A549 (cell line): ENCODE results near the gene LRP1. TPM values are rescaled to one million over a fixed set of nuclear protein-coding genes. Genes with fewer than 3 reads are reported as not detected.

Experiments used
- ATAC-seq, 2 experiments: fragments of 200-7000 bp in 1 of 2; fragments of >200 bp in 1 of 2; cut with Nextera tagmentation in 1 of 2; cut with Tn5 transposase in 1 of 2; 3 replicates each; pipeline versions ENCODE4 v1.8.0 to v1.9.1; 2018 to 2020; ENCODE audit warnings: mild to moderate bottlenecking in 1 of 2, moderate library complexity in 1 of 2
- CTCF ChIA-PET: fragments of 300-600 bp; sonication (Branson Sonifier 250); formaldehyde crosslinking; extraction: SDS; loops from one replicate; lab custom pipeline; 2021; ENCODE audit warnings: antibody characterized with exemption, inconsistent platforms; lab: Yijun Ruan, JAX
- POLR2A ChIA-PET: fragments of 350-600 bp; formaldehyde crosslinking; extraction: SDS; loops from one replicate; lab custom pipeline; 2021; ENCODE audit warnings: antibody characterized with exemption, inconsistent platforms; lab: Yijun Ruan, JAX
- DNase-seq, 2 experiments: peaks; one replicate each; pipeline versions ENCODE4 v3.0.0 to v3.0.0-alpha.2; 2011 to 2016; ENCODE audit warnings: low read depth in 1 of 2, low spot score in 1 of 2
- FAIRE-seq: peaks from 2 replicates; lab custom pipeline; 2011; peaks lifted over from hg19 to GRCh38; lab: Jason Lieb, UNC
- H3K27ac ChIP-seq, 2 experiments: fragments of >200 bp; sonication (Bioruptor Twin); formaldehyde crosslinking; 3 replicates each; pipeline ENCODE4 v1.5.1; 2016 to 2017
- H3K4me1 ChIP-seq: fragments of >200 bp; sonication (Bioruptor Twin); formaldehyde crosslinking; 3 replicates; pipeline ENCODE4 v1.6.1; 2016
- H3K4me2 ChIP-seq: fragments of >200 bp; sonication (Bioruptor Twin); formaldehyde crosslinking; 3 replicates; pipeline ENCODE4 v1.6.1; 2016
- H3K4me3 ChIP-seq: fragments of >200 bp; sonication (Bioruptor Twin); formaldehyde crosslinking; 3 replicates; pipeline ENCODE4 v1.5.1; 2016
- H3K9me3 ChIP-seq: fragments of >200 bp; sonication (Bioruptor Twin); formaldehyde crosslinking; 3 replicates; pipeline ENCODE4 v1.6.1; 2016
- CBX2 ChIP-seq: fragments of 200-600 bp; sonication (generic); IDR thresholded peaks from 2 replicates; pipeline ENCODE4 v1.6.1; 2016; ENCODE audit warnings: low read depth, mild to moderate bottlenecking, borderline replicate concordance
- CBX8 ChIP-seq: fragments of 200-600 bp; sonication (generic); IDR thresholded peaks from 2 replicates; pipeline ENCODE4 v1.6.1; 2016
- CHD2 ChIP-seq: fragments of 150-350 bp; IDR thresholded peaks from 2 replicates; pipeline ENCODE4 v1.6.1; 2014; ENCODE audit warnings: low read length; ENCODE audit not compliant: partially characterized antibody
- EHMT2 ChIP-seq: fragments of 200-600 bp; sonication (generic); IDR thresholded peaks from 2 replicates; pipeline ENCODE4 v1.6.1; 2016; ENCODE audit warnings: antibody characterized with exemption, low read depth, mild to moderate bottlenecking, moderate library complexity
- FOSB ChIP-seq: fragments of 250-450 bp; sonication (Bioruptor Pico); IDR thresholded peaks from 2 replicates; pipeline ENCODE4 v1.5.0; 2020; ENCODE audit warnings: mild to moderate bottlenecking, moderate library complexity
- FOSL2 ChIP-seq, 2 experiments: fragments of 450-650 bp in 1 of 2; fragments of >200 bp in 1 of 2; sonication (Bioruptor Twin) in 1 of 2; formaldehyde crosslinking; IDR thresholded peaks; 2 replicates each; pipeline versions ENCODE4 v1.5.0 to v1.6.1; 2016 to 2020; ENCODE audit warnings: mild to moderate bottlenecking in 1 of 2, moderate library complexity in 1 of 2
- HEYL ChIP-seq: fragments of 250-450 bp; sonication (Bioruptor Pico); IDR thresholded peaks from 2 replicates; pipeline ENCODE4 v1.8.0; 2021; ENCODE audit warnings: mild to moderate bottlenecking, moderate library complexity
- HOXA7 ChIP-seq: fragments of 250-450 bp; sonication (Bioruptor Pico); IDR thresholded peaks from 2 replicates; pipeline ENCODE4 v1.5.0; 2020; ENCODE audit warnings: mild to moderate bottlenecking, moderate library complexity
- HOXB13 ChIP-seq: fragments of 250-450 bp; sonication (Bioruptor Pico); IDR thresholded peaks from 2 replicates; pipeline ENCODE4 v1.5.0; 2020; ENCODE audit warnings: low read depth, mild to moderate bottlenecking, moderate library complexity
- KDM5A ChIP-seq: fragments of 200-600 bp; sonication (generic); IDR thresholded peaks from 2 replicates; pipeline ENCODE4 v1.6.1; 2016; ENCODE audit warnings: antibody characterized with exemption, mild to moderate bottlenecking
- MAFK ChIP-seq: fragments of 450-650 bp; IDR thresholded peaks from 2 replicates; pipeline ENCODE4 v1.6.1; 2014; ENCODE audit not compliant: partially characterized antibody
- PHF8 ChIP-seq: fragments of 200-600 bp; sonication (generic); IDR thresholded peaks from 2 replicates; pipeline ENCODE4 v1.6.1; 2016; ENCODE audit warnings: low read depth, mild to moderate bottlenecking, antibody characterized with exemption, moderate library complexity, borderline replicate concordance
- RAD21 ChIP-seq, 2 experiments: fragments of >200 bp in 1 of 2; sonication (Bioruptor Twin) in 1 of 2; formaldehyde crosslinking in 1 of 2; IDR thresholded peaks in 1 of 2; conservative IDR thresholded peaks in 1 of 2; 2 replicates in 1 of 2; 3 replicates in 1 of 2; pipeline ENCODE4 v1.6.1; 2012 to 2018; ENCODE audit warnings: inconsistent platforms in 1 of 2
- RARB ChIP-seq: fragments of 250-450 bp; sonication (Bioruptor Pico); IDR thresholded peaks from 2 replicates; pipeline ENCODE4 v1.8.0; 2021; ENCODE audit warnings: mild to moderate bottlenecking, moderate library complexity
- RNF2 ChIP-seq: fragments of 200-600 bp; sonication (generic); IDR thresholded peaks from 2 replicates; pipeline ENCODE4 v1.6.1; 2016; ENCODE audit warnings: low read depth, mild to moderate bottlenecking, antibody characterized with exemption, moderate library complexity, borderline replicate concordance
- SMC3 ChIP-seq: fragments of >200 bp; sonication (Bioruptor Twin); formaldehyde crosslinking; IDR thresholded peaks from 3 replicates; pipeline ENCODE4 v1.6.1; 2018; ENCODE audit warnings: inconsistent platforms
- TFCP2L1 ChIP-seq: fragments of 250-450 bp; sonication (Bioruptor Pico); IDR thresholded peaks from 2 replicates; pipeline ENCODE4 v1.5.0; 2021; ENCODE audit warnings: mild to moderate bottlenecking
- TP53 ChIP-seq: fragments of 250-450 bp; sonication (Bioruptor Pico); IDR thresholded peaks from 2 replicates; pipeline ENCODE4 v1.5.0; 2021; ENCODE audit warnings: mild to moderate bottlenecking, moderate library complexity
- ZSCAN20 ChIP-seq: fragments of 250-450 bp; sonication (Bioruptor Pico); IDR thresholded peaks from 2 replicates; pipeline ENCODE4 v1.8.0; 2022; ENCODE audit warnings: mild to moderate bottlenecking, moderate library complexity
- WGBS: methylation state at CpG from one replicate; pipeline ENCODE4 v1.1.6; 2017; ENCODE audit errors: missing lambda C conversion rate; 5-methylcytosine and 5-hydroxymethylcytosine counted together
- polyA plus RNA-seq, 4 experiments: library from polyadenylated mRNA; depleted of rRNA in 3 of 4; stranded (reverse); fragments of >200 nt; fragmentation: RNase III in 1 of 4; extraction: RNeasy Plus Mini Kit Qiagen cat#74134 plus additional on column Dnase treatment in 1 of 4; gene quantifications; 2 replicates in 3 of 4; 3 replicates in 1 of 4; pipeline ENCODE4 v1.2.3, GENCODE V29; 2011 to 2017
- TF ChIP-seq, protein P1 (sequence below): fragments of 150-350 bp; IDR thresholded peaks from 2 replicates; pipeline ENCODE4 v1.6.1; 2014; ENCODE audit warnings: low read depth, mild to moderate bottlenecking, low read length
- TF ChIP-seq, protein P2 (sequence below): IDR thresholded peaks from 2 replicates; pipeline ENCODE4 v1.6.1; 2012; ENCODE audit warnings: low read depth, borderline replicate concordance
- TF ChIP-seq, protein P3 (sequence below): fragments of >200 bp; sonication (Bioruptor Twin); formaldehyde crosslinking; IDR thresholded peaks from 3 replicates; pipeline ENCODE4 v1.6.1; 2016
- TF ChIP-seq, protein P4 (sequence below): fragments of >200 bp; sonication (Bioruptor Twin); formaldehyde crosslinking; IDR thresholded peaks from 3 replicates; pipeline ENCODE4 v1.5.1; 2016
- TF ChIP-seq, protein P5 (sequence below): IDR thresholded peaks from 2 replicates; pipeline ENCODE4 v1.6.1; 2012
- TF ChIP-seq, protein P6 (sequence below): fragments of 250-450 bp; sonication (Bioruptor Pico); IDR thresholded peaks from 2 replicates; pipeline ENCODE4 v1.5.0; 2020; ENCODE audit warnings: low read depth, mild to moderate bottlenecking, moderate library complexity
- TF ChIP-seq, protein P7 (sequence below): IDR thresholded peaks from 2 replicates; pipeline ENCODE4 v1.6.1; 2012

The LRP1 gene
- polyA plus RNA-seq, 2 of the 4 experiments (the other 2 are of a cell fraction): 5.6 to 9.4 TPM

DNA sequence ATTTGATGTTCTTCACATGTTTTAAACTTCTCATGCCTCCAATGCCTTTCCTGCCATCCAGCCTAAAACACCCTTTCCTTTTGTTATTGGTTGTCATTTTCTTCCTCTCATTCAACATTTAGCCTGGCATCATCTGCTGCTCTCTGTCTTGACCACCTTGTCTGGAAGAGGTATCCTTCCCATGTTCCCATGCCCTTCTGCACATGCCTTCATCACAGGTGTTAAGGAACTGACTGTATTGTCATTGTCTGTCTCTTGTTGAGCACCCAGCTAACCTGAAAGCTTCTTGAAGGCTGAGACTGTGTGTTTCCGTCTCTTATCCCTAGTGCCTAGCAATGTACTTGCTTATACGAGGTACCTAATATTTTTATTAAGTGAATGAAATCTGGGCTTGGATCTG lies 4.5 kb upstream of the LRP1 start:
- peaks cover 4% of the 10 kb centered on the region; the same call in 1 of the 3 replicates for H3K9me3 ChIP-seq
- TF ChIP-seq HOXB13 (CRISPR knock-in tag): peak; percentile 17; the same call in 1 of the 2 replicates
- no peak for TF ChIP-seq TP53
- no peak for TF ChIP-seq RNF2
- no peak for TF ChIP-seq CBX2
- no peak for TF ChIP-seq FOSL2 (IDR thresholded peaks at IDR 0.05)
- no peak for TF ChIP-seq FOSL2 (CRISPR knock-in tag; IDR thresholded peaks at IDR 0.05)
- TF ChIP-seq, all 56 proteins: peak for 1
- no peak for ATAC-seq
- POLR2A ChIA-PET: no interaction called here
- WGBS: 25% methylated on average over 2 of the region's 2 CpGs
- H3K4me1 ChIP-seq: peaks cover 5% of the 10 kb centered on the region; the same call in 1 of the 3 replicates
- no peak for FAIRE-seq
- CTCF ChIA-PET: interaction anchor here (0.8 to 20.0 kb wide), 37 partner anchors 8 to 329 kb away, joined by 3 to 1152 read pairs (median 6); partner anchors contain the start of genes LRP1-AS, NXPH4 and STAT6
- H3K4me3 ChIP-seq: no peak overlapping the region
- no peak overlapping the region for H3K27ac ChIP-seq
- H3K4me2 ChIP-seq: no peak overlapping the region
- DNase-seq: no peak

DNA sequence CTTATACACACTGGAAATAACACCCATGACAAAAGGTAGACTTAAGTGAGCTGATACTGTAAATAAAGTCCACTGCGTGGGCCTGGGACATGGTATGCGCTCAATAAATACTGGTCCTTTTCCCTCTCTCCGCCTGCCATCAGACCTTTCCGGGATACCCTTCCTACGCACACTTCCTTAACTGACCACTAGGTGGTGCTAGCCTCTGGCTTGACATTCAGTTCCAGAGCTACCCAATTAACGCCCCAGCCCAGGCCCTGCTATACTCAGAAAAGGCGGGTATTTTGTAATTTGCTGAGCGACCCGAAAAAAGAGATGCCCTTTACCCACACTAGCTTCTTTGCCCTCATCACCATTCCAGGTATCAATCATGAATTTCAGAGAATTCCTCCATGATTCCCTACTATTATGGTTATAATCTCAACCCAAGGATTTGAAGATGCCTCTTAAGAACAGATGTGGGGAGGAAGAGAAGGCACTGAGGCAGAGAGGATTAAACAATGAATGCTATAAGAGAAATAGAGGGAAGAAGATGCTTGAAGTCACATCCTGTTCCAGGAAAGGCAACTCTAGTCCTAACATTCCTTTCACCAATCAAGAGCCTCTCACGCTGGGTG lies 3.9 kb upstream of the LRP1 start:
- no peak for FAIRE-seq
- ChIA-PET POLR2A (no interaction called here), CTCF (interaction anchor here (0.7 to 20.0 kb wide), 39 partner anchors 8 to 436 kb away, joined by 3 to 1152 read pairs (median 6); partner anchors contain the start of genes LRP1-AS, PTGES3 and STAT6)
- H3K4me3 ChIP-seq: no peak overlapping the region
- DNase-seq: peak; percentile 77 to 84
- peaks cover 4% of the 10 kb centered on the region; the same call in 1 of the 3 replicates for H3K9me3 ChIP-seq
- no peak overlapping the region for H3K27ac ChIP-seq
- H3K4me1 ChIP-seq: peaks cover 10% of the 10 kb centered on the region; the same call in 2 of the 3 replicates
- TF ChIP-seq CBX8 (no peak), CHD2 (no peak), SMC3 (peak; percentile 90), CBX2 (no peak), RAD21 (conservative IDR thresholded peaks at IDR 0.05 in 1 of 2, IDR thresholded peaks at IDR 0.05 in 1 of 2) (peak; percentile 86 to 92), KDM5A (no peak), ZSCAN20 (CRISPR knock-in tag) (no peak), PHF8 (no peak), FOSB (CRISPR knock-in tag) (no peak), HOXA7 (CRISPR knock-in tag) (no peak), EHMT2 (no peak), RNF2 (no peak), MAFK (no peak), HOXB13 (CRISPR knock-in tag) (no peak), RARB (no peak), FOSL2 (IDR thresholded peaks at IDR 0.05) (no peak), FOSL2 (CRISPR knock-in tag; IDR thresholded peaks at IDR 0.05) (no peak), HEYL (no peak), TFCP2L1 (CRISPR knock-in tag) (no peak)
- TF ChIP-seq, protein P1, sequence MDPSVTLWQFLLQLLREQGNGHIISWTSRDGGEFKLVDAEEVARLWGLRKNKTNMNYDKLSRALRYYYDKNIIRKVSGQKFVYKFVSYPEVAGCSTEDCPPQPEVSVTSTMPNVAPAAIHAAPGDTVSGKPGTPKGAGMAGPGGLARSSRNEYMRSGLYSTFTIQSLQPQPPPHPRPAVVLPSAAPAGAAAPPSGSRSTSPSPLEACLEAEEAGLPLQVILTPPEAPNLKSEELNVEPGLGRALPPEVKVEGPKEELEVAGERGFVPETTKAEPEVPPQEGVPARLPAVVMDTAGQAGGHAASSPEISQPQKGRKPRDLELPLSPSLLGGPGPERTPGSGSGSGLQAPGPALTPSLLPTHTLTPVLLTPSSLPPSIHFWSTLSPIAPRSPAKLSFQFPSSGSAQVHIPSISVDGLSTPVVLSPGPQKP: no peak
- TF ChIP-seq, protein P2, sequence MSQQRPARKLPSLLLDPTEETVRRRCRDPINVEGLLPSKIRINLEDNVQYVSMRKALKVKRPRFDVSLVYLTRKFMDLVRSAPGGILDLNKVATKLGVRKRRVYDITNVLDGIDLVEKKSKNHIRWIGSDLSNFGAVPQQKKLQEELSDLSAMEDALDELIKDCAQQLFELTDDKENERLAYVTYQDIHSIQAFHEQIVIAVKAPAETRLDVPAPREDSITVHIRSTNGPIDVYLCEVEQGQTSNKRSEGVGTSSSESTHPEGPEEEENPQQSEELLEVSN: no peak
- TF ChIP-seq, protein P3, sequence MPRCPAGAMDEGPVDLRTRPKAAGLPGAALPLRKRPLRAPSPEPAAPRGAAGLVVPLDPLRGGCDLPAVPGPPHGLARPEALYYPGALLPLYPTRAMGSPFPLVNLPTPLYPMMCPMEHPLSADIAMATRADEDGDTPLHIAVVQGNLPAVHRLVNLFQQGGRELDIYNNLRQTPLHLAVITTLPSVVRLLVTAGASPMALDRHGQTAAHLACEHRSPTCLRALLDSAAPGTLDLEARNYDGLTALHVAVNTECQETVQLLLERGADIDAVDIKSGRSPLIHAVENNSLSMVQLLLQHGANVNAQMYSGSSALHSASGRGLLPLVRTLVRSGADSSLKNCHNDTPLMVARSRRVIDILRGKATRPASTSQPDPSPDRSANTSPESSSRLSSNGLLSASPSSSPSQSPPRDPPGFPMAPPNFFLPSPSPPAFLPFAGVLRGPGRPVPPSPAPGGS: no peak
- TF ChIP-seq, protein P4, sequence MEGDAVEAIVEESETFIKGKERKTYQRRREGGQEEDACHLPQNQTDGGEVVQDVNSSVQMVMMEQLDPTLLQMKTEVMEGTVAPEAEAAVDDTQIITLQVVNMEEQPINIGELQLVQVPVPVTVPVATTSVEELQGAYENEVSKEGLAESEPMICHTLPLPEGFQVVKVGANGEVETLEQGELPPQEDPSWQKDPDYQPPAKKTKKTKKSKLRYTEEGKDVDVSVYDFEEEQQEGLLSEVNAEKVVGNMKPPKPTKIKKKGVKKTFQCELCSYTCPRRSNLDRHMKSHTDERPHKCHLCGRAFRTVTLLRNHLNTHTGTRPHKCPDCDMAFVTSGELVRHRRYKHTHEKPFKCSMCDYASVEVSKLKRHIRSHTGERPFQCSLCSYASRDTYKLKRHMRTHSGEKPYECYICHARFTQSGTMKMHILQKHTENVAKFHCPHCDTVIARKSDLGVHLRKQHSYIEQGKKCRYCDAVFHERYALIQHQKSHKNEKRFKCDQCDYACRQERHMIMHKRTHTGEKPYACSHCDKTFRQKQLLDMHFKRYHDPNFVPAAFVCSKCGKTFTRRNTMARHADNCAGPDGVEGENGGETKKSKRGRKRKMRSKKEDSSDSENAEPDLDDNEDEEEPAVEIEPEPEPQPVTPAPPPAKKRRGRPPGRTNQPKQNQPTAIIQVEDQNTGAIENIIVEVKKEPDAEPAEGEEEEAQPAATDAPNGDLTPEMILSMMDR: peak; percentile 94
- TF ChIP-seq, protein P5, sequence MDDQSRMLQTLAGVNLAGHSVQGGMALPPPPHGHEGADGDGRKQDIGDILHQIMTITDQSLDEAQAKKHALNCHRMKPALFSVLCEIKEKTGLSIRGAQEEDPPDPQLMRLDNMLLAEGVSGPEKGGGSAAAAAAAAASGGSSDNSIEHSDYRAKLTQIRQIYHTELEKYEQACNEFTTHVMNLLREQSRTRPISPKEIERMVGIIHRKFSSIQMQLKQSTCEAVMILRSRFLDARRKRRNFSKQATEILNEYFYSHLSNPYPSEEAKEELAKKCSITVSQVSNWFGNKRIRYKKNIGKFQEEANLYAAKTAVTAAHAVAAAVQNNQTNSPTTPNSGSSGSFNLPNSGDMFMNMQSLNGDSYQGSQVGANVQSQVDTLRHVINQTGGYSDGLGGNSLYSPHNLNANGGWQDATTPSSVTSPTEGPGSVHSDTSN: no peak
- TF ChIP-seq, protein P6, sequence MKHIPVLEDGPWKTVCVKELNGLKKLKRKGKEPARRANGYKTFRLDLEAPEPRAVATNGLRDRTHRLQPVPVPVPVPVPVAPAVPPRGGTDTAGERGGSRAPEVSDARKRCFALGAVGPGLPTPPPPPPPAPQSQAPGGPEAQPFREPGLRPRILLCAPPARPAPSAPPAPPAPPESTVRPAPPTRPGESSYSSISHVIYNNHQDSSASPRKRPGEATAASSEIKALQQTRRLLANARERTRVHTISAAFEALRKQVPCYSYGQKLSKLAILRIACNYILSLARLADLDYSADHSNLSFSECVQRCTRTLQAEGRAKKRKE (CRISPR knock-in tag): no peak
- TF ChIP-seq, protein P7, sequence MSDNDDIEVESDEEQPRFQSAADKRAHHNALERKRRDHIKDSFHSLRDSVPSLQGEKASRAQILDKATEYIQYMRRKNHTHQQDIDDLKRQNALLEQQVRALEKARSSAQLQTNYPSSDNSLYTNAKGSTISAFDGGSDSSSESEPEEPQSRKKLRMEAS: 0 out of 2 replicates have a peak, but pooled peaks have one; percentile 10
- no peak overlapping the region for H3K4me2 ChIP-seq
- WGBS: 13% methylated on average over 10 of the region's 10 CpGs
- ATAC-seq: peak; percentile 46 to 61; a peak in 3 of 6 replicates
